GM18526 (cell line): Measurements from ENCODE around the gene STARD9.

ENCODE experiments used
- POLR2A ChIP-seq: IDR thresholded peaks from 3 replicates; pipeline ENCODE4 v1.6.1; 2011; ENCODE audit not compliant: insufficient read length; ENCODE audit errors: extremely low read depth

Gene STARD9

DNA sequence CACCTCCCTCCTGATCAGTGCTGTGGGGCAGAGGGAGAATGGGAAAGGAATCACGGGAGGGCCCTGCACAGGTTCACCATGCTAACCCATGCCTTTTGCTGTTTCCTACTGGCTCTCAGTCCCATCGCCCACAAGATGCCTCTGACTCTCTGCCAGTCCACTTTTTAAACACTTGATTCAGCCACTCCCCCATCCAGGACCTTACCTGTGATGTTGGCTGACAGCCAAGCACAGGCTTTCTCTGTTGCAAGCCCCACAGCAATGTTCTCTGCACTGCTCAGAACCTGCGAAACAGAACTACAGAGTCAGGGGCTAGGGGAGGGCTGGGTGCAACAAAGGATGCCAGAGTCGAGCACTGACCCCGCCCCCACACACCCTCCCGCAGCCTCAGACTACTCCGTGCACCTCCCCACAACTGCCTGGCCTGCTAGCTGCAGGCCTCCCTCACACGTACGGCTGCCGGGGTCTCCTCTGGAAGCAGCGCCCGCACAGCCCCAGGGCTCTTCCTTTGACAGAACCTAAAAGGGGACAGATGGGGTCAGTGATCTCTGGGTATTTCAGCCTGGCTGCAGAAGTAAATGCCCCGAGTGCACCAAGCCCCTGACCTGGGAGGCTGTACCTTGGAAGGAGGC is 152.5 kb downstream of the STARD9 start:
- no peak for TF ChIP-seq POLR2A

DNA sequence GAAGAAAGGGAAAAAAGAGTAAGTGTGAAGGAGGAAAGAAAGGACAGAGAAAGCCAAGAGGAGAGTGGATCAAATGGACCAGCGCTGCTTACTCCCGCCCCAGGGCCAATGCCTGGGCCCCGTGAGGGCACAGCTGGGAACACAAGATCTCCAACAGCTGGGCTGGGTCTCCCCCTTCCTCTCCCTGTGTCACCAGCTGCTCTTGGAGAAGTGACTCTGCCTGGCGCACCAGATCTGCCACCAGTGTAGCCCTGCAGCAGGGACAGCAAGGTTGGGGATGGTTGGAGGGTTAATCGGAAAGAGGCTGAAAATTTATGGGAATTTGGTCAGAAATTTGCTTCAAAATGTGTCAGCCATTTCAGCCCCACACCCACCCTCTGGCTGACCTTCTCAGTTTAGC is 153.2 kb downstream of the STARD9 start:
- TF ChIP-seq POLR2A = no peak

DNA sequence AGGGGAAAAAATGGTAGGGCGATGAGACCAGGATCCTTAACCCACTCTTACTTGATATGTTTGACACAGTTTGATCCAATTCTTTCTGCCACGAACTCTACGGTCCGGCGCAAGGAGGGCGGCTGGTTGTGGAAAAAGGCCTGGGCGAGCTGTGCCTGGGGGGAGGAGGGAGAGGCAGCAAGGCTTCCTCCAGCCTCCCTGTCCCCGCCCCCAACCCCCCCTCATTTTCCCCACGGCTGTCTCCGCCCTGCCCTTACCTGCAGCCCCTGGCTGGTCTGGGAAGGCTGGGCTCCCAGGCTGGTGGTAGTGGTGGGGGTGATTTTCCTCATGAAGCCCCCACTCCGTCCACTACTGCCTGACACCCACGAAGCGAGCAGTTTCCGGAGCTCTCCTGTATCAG is 153.6 kb downstream of the STARD9 start:
- no peak for TF ChIP-seq POLR2A

DNA sequence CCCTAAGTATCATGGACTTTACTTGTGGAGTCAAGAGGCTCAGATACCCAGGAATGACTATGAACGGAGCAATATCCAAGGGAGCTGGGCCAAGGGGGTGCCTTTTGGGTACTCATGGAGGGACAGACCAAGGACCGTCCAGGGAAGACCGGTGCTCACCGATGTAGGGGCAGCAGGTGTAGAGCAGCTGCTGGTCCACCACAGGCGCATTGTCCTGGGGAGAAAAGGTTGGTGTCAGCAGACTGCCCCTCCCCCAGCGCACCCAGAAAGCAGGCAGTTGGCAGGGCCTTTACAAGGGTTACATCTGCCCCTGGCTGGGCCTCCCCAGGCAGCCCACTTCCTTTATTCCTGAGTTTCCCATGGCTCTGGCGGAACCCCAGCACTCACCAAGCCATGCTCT is 154.0 kb downstream of the STARD9 start:
- no peak for TF ChIP-seq POLR2A

DNA sequence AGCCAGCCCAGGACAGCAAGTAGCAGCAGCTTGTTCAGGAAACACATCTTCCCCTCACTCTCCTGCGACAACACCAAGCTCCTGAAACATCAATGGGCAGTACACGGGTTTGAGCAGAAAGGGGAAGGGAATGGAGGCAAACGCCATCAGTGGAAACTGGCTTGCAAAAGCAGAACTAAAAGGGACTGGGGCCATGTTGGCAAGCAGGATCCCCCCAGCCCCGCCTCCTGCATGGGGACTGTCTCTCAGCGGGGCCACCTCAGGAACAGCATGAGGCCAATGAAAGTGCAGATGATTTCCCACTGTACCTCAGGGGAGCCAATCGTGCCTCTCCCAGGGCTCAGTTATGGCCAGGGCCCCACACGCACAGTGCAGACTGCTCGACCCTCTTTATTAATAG is 154.7 kb downstream of the STARD9 start:
- TF ChIP-seq POLR2A = no peak

DNA sequence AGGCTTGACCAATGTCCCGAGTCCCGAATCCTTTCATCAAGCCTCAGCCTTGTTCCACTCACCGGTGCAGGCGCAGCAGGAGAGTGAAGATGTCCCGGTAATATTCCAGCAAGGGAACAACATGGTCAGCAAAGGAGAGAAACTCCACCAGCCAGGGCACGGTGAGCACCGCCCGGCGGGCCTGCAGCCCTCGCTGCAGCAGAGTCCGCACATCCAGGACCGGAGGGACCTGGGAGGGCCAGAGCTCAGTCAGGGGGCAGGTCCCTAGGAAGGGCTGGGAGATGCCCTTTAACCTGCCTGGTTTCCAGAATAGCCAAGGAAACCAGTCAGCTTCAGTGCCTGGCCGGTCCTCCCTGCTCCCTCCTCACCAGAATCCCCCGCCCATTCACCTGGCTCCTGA is 155.1 kb downstream of the STARD9 start:
- TF ChIP-seq POLR2A = no peak

DNA sequence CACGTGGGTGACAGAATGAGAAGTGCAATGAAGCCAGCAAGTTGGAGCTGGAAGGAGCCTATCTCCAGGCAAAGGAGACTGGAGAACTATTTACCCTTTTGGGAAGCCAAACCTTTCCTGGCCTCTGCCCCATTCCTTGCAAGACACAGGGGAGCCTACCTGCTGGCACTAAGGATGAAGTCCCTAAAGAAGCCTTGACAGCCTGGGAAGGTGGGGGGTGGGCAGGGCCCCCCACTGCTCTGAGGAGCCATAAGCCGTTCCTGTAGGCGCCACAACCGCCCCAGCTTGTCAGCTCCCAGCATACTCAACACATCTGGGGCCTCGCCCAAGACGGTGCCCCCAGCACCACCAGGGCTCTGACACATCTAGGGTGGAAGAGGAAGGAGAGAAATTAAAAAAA is 156.1 kb downstream of the STARD9 start:
- no peak for TF ChIP-seq POLR2A

DNA sequence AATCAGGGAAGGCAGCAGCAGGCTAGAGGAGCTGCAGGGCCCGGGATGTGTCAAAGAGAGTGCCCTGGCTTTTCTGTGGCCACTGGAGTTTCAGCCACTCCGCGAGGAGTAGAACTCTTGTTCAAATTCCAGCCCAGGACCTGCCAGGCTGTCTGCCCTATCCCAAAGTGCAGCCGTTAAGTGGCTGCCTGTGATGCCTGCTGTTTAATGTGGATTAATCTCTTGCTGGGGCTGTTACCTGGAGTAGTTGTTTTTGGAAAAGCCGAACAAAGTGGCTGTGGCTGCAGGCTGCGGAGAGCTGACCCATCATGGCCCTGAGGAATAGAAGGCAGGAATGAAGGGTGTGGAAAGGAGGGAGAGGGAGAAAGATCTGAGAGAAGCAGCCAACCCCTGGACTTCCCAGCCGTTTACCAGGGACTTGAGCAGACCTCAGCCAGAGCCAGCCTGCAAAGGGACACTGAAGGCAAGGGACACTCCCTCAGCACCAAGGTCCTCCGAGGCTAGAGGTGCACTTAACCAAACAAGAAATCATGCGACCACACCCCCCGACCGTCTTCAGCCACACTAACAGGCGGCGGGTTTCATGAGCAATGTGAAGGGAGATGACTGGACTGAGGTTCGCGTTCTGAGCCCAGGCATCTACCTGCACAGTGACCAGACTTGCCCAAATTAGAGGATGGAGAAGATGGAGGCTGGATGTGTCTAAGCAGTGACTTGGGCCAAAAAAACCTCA is 156.9 kb downstream of the STARD9 start:
- TF ChIP-seq POLR2A = no peak

DNA sequence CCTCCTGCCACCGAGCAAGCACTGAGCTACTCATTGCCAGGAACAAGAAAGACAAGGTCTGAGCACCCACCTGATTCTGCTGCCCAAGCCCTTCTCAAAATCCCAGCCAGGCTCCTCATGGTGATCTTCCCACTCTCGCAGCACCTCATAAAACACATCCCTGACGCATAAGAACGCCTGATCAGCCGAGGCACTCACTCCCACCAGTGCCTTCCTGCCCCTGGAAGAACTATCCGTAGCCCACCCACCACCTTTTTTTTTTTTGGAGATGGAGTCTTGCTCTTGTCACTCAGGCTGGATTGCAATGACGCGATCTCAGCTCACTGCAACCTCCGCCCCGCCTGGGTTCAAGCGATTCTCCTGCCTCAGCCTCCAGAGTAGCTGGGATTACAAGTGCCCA is 157.6 kb downstream of the STARD9 start:
- TF ChIP-seq POLR2A = no peak

DNA sequence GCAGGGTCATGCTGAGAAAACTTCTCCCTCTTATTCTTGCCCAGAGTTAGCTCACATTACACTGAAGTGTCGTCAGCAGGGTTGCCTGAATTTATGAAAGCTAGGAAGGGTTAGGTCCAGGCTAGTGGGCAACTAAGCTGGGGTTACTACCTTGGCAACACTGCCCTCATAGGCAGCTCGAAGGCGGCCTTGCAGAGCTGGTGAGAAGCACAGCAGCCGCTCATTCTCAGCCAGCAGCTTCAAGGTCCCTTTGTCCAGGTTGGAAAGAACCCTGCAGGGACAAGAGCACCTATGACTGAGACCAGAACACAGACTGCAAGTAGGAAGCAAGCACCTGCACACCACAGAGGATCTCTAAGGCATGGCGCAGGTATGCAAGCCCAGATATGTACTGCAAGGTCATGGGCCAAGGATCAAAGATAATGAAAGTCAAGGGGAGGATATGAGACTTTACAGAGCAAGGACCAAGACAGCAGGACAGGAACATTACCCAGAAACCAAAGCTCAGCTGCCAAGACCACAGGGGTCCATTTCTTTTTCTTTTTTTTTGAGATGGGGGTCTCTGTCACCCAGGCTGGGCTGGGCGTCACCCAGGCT is 158.8 kb downstream of the STARD9 start:
- no peak for TF ChIP-seq POLR2A

DNA sequence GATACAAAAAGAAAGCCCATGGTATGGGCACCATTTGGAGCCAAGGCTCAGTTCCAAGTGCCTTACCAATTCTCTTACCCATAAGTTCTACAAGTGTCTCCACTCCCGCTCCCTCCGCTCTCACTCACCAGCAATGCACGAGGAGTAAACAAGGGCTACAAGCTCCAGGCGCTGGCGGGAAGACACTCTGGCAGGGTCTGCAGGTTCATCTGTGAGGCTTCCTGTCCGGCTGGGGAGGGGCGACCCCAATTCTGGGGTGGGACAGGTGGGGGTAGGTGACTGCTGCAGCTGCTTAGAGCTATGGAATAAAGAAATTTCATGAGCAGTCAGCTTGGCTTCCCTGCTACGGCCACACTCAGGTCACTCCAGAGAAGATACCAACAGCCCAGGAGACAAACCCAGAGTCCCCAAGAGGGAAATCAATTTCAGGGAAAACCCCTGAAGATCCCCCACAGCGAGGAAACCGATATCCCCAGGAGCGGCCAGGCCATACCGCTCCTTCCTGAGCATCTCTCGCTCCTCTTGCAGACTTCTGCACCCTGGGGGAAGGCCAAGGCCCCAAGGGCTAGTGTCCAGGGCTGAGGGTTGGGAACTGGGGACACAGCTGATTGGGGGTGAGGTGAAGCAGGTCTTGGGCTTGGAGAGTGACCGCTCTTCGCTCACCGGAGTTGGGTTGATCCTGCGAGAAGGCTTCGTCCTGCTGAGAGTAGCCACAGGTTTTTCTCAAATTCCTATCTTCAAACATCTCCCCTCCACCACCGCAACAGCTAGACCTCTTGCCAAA is 160.2 kb downstream of the STARD9 start:
- TF ChIP-seq POLR2A = no peak

DNA sequence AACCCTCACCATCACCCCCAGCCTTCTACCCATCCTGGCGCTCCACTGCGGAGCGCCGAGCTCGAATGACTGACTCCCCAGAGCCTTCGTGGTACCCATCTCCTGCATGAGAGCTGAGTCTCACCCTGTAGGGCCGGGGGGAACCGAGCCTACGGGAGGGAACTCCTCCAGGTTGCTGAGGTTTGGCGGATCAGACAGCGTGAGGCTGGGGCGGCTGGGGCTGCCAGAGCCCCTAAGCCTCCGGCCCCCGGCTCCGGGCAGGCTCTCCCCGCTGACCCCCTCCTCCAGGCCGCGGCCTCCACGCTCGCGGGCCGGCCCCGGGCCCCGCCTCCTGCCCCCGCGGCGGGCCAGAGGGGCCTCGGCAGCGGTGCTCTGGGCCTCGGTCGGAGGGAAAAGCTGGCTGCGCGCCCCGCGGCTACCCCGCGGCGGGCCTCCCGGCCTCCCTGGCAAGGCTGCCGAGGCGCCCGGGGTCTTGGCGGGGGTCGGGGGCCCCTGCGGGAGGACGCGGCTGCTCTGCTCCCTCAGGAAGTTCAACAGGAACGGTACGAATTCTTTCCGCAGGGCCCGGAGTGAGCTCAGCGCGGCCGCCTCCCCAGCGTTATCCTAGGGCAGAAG is 160.9 kb downstream of the STARD9 start:
- no peak for TF ChIP-seq POLR2A

DNA sequence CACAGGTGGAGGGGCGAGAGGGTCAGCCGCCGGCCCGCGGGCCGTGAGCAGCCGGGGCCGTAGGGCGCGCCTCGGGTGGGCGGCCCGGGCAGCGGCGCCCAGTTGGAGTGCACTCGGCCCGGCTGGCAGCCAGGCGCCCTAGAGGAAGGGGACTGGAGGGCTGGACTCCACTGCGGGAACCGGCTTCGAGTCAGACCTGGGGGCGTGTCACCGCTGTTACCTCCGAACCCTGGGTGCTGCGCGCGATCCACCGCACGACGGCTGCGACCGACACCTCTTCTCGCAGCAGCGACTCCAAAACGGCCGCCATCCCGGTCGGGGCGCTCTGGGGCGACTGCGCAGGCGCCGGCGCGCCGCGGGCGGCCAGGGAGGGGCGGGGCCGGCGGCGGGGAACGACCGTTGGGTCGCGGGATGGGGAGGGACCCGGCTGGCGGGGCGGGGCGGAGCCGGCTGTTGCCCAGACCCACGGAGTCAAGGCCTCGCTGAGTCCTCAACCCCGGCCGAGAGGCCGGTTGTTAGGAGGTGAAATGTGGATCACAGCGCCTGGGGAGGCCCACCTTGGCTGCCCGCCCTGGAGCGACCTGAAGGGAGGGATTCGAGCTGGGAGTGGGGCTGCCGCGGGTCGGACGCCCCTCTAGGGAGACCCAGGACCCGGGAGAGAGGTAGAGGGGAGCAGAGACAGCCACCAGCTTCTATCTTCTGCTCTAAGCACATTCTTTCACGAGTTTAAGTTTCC is 161.6 kb downstream of the STARD9 start, which contains the start of gene CDAN1:
CDAN1 (minus strand) TSS at position 336 of the 736 bp plus-strand sequence; CDS start at position 310, 26 bp downstream.
- TF ChIP-seq POLR2A = peak; percentile 72

DNA sequence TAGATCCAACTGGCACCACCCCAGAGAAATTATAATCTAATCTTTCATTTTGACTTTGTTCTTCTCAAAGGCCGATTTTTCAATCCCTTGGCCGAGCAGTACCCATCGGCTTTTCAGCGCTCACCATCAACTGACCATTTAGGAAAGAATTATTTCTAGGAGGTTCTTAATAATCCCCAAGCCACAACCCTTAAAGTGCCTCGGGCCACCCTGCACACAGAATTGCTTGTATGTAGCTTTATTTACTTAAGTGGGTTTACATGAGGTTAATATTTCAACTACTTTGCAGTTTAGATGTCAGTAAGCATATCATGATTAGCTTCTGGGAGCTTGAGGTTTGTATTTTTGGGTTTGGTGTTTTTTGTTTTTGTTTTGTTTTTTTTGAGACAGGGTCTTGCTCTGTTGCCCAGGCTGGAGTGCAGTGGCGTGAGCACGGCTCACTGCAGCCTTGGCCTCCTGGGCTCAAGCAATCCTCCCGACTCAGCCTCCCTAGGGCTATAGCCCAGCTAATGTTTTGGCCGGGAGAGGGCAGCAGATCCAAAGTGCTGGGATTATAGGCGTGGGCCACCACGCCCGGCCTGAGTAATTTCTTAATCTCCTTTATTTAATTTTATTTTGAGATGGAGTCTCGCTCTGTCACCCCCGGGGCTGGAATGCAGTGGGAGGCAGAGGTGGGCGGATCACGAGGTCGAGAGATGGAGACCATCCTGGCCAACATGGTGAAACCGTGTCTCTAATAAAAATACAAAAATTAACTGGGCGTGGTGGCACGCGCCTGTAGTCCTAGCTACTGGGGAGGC is 162.3 kb downstream of the STARD9 start:
- TF ChIP-seq POLR2A = no peak
